HepG2 (cell line): ENCODE measurements around the gene PHKG2. TPM values are rescaled to one million over a fixed set of nuclear protein-coding genes. Genes with fewer than 3 reads are reported as not detected.

Experiments
- ATAC-seq: fragments of 200-7000 bp; cut with Tn5 transposase; 3 replicates; pipeline ENCODE4 v1.9.1; 2020; ENCODE audit warnings: mild to moderate bottlenecking, moderate library complexity
- BruUV-seq: library from RNA; stranded (reverse); fragments of 400-500 nt; replicated peaks from 2 replicates; lab custom pipeline; 2021; lab: Mats Ljungman, UMichigan
- CTCF ChIA-PET: fragments of 300-600 bp; formaldehyde crosslinking; extraction: SDS; loops from one replicate; lab custom pipeline; 2021; ENCODE audit warnings: low total read pairs, inconsistent platforms, low intra/inter-chr PET ratio; lab: Yijun Ruan, JAX
- POLR2A ChIA-PET: fragments of 350-600 bp; sonication (Branson Sonifier 250); formaldehyde crosslinking; loops from one replicate; lab custom pipeline; 2020; ENCODE audit warnings: antibody characterized with exemption, inconsistent platforms; lab: Yijun Ruan, JAX
- DNase-seq: peaks from one replicate; pipeline ENCODE4 v3.0.0-alpha.2; 2015; ENCODE audit warnings: low spot score
- FAIRE-seq: peaks from 3 replicates; lab custom pipeline; 2011; peaks lifted over from hg19 to GRCh38; lab: Jason Lieb, UNC
- H2AFZ ChIP-seq: one replicate; pipeline ENCODE4 v1.6.1; 2011; ENCODE audit warnings: low read length, inconsistent platforms
- H3K27ac ChIP-seq: fragments of 300-600 bp; 3 replicates; pipeline ENCODE4 v1.8.0; 2011; ENCODE audit warnings: mixed run types, mild to moderate bottlenecking, mixed read lengths, low read length, inconsistent platforms; ENCODE audit not compliant: insufficient read depth; ENCODE audit errors: extremely low read length
- H3K27me3 ChIP-seq, 2 experiments: fragments of 200-600 bp in 1 of 2; 2 replicates in 1 of 2; 3 replicates in 1 of 2; pipeline versions ENCODE4 v1.6.0 to v1.8.0; 2011; ENCODE audit warnings: low read length in 2 of 2, mild to moderate bottlenecking in 2 of 2, moderate library complexity in 2 of 2, inconsistent platforms in 1 of 2; ENCODE audit not compliant: insufficient read depth in 2 of 2, control insufficient read depth in 1 of 2
- H3K36me3 ChIP-seq, 2 experiments: fragments of 200-600 bp in 1 of 2; replicated peaks in 1 of 2; 2 replicates in 1 of 2; 3 replicates in 1 of 2; pipeline versions ENCODE4 v1.5.1 to v1.8.0; 2011; ENCODE audit warnings: low read length in 2 of 2, inconsistent platforms in 1 of 2; ENCODE audit not compliant: insufficient read depth in 2 of 2, control insufficient read depth in 1 of 2
- H3K4me1 ChIP-seq: 2 replicates; pipeline ENCODE4 v1.5.1; 2012; ENCODE audit warnings: low read length, inconsistent platforms; ENCODE audit not compliant: insufficient read depth
- H3K4me2 ChIP-seq: 2 replicates; pipeline ENCODE4 v1.6.0; 2011; ENCODE audit warnings: low read depth, low read length, inconsistent platforms
- H3K4me3 ChIP-seq, 3 experiments: fragments of 200-600 bp in 1 of 3; sonication (generic), shearing (Covaris generic) in 1 of 3; replicated peaks in 1 of 3; 2 replicates each; pipeline ENCODE4 v1.5.1; 2011 to 2016; ENCODE audit warnings: low read length in 3 of 3, inconsistent platforms in 2 of 3, low read depth in 2 of 3, mild to moderate bottlenecking in 2 of 3, control low read depth in 1 of 3, mixed read lengths in 1 of 3; ENCODE audit not compliant: insufficient read depth in 1 of 3
- H3K79me2 ChIP-seq: one replicate; pipeline ENCODE4 v1.6.1; 2011; ENCODE audit warnings: low read length, inconsistent platforms; ENCODE audit not compliant: insufficient read depth
- H3K9ac ChIP-seq: 2 replicates; pipeline ENCODE4 v1.6.0; 2011; ENCODE audit warnings: mild to moderate bottlenecking, low read depth, low read length, inconsistent platforms; ENCODE audit not compliant: insufficient read depth
- H3K9me3 ChIP-seq: 2 replicates; pipeline ENCODE4 v1.5.1; 2012; ENCODE audit warnings: mild to moderate bottlenecking, low read length
- H4K20me1 ChIP-seq: 2 replicates; pipeline ENCODE4 v1.6.0; 2011; ENCODE audit warnings: inconsistent platforms, mild to moderate bottlenecking, low read length, moderate library complexity; ENCODE audit not compliant: insufficient read depth
- MXD3 ChIP-seq: IDR thresholded peaks from 2 replicates; pipeline ENCODE4 v1.6.1; 2016; ENCODE audit warnings: mild to moderate bottlenecking, missing biosample characterization, missing genetic modification reagents
- USF2 ChIP-seq, 2 experiments: sonication (generic) in 1 of 2; formaldehyde crosslinking in 1 of 2; IDR thresholded peaks; 2 replicates each; pipeline versions ENCODE4 v1.5.1 to v1.6.1; 2011 to 2020; ENCODE audit warnings: borderline replicate concordance in 1 of 2, low read depth in 1 of 2, low read length in 1 of 2, mild to moderate bottlenecking in 1 of 2, missing genetic modification reagents in 1 of 2, moderate library complexity in 1 of 2
- ZNF674 ChIP-seq: sonication (generic); formaldehyde crosslinking; IDR thresholded peaks from 2 replicates; pipeline ENCODE4 v1.5.0; 2020; ENCODE audit warnings: low read depth, mild to moderate bottlenecking, missing genetic modification reagents
- WGBS: methylation state at CpG from one replicate; pipeline ENCODE4 v1.1.6; 2017; ENCODE audit warnings: low lambda C conversion rate; 5-methylcytosine and 5-hydroxymethylcytosine counted together
- in situ Hi-C: cut with HindIII; loops from 2 replicates; pipeline ENCODE4 v1.10.0; 2017; ENCODE audit warnings: low pct_unique_long_range_greater_than_20kb; ENCODE audit not compliant: extremely low pct_ligation_motif_present
- intact Hi-C: fragments of 100-400 bp; cut with micrococcal nuclease; formaldehyde crosslinking; loops from one replicate; pipeline ENCODE4 v1.10.0; 2022; ENCODE audit not compliant: unreplicated experiment
- polyA plus RNA-seq, 8 experiments: library from polyadenylated mRNA; depleted of rRNA in 3 of 8; stranded (reverse) in 7 of 8; unstranded in 1 of 8; fragments of >200 nt; fragmentation: Illumina TruSeq in 4 of 8; extraction: Trizol in 4 of 8; gene quantifications; 2 replicates each; pipeline versions ENCODE4 v1.2.1 to v1.2.3, GENCODE V29; 2011 to 2016; ENCODE audit warnings: low read depth in 4 of 8, missing spikeins in 1 of 8, mixed read lengths in 1 of 8; ENCODE audit not compliant: insufficient read depth in 1 of 8
- total RNA-seq, 5 experiments: library from RNA; depleted of rRNA; stranded (reverse); fragments of >200 nt; fragmentation: Illumina TruSeq; extraction: Trizol; gene quantifications; 2 replicates each; pipeline ENCODE4 v1.2.3, GENCODE V29; 2016; ENCODE audit warnings: low read depth in 1 of 5

PHKG2 gene
- total and polyA plus RNA-seq, 2 of the 13 experiments (the other 11 are each of a cell fraction or from before 2014, with no cell fraction given), result 37.4 to 42.1 TPM

- no peak for TF ChIP-seq ZNF674
Observed at GRCh38 chr16:30766933-30767284, 18.7 kb downstream of the PHKG2 start (continued).

DNA sequence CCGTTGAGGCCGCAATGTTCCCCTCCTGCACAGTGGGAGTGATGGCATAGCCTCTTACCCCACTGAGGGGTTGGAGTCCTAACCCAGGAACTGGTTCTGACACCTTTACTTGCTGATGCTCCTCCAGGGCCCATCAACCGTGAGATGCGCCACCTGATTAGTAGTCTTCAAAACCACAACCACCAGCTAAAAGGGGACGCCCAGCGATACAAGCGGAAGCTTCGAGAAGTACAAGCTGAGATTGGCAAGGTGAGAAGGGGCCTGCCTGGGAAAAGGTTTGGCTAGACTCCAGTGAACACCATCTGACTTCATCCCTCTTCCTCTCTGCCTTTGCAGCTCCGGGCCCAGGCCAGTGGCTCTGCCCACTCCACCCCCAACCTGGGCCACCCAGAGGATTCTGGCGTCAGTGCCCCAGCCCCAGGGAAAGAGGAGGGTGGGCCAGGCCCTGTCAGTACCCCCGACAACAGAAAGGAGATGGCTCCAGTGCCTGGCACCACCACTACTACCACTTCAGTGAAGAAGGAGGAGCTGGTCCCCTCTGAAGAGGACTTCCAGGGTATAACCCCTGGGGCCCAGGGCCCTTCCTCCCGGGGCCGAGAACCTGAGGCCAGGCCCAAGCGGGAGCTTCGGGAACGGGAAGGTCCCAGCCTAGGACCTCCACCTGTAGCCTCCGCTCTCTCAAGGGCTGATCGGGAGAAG, 19.7 kb downstream of the PHKG2 start:
- TF ChIP-seq USF2 (IDR thresholded peaks at IDR 0.05; ENCODE audit: low read depth, low read length), result no peak
- no peak for TF ChIP-seq USF2 (CRISPR knock-in tag; IDR thresholded peaks at IDR 0.05; ENCODE audit: borderline replicate concordance)
- TF ChIP-seq MXD3 (CRISPR knock-in tag), result 0 out of 2 replicates have a peak, but pooled peaks have one; percentile 12
- Histone ChIP-seq H2AFZ (no peak overlapping the region), H3K4me1 (peaks cover 16% of the 10 kb centered on the region), H3K4me3 (no peak overlapping the region), H3K79me2 (peaks cover 12% of the 10 kb centered on the region), H3K27ac (no peak overlapping the region), H4K20me1 (no peaks in the 10 kb centered on the region), H3K36me3 (peaks cover 67 to 88% of the 10 kb centered on the region in 2 experiments), H3K27me3 (no peaks in the 10 kb centered on the region; a peak in 1 of 5 replicates), H3K9me3 (no peaks in the 10 kb centered on the region), H3K9ac (no peak overlapping the region), H3K4me2 (no peak overlapping the region)
- in situ Hi-C loops, result no loop called here
- POLR2A ChIA-PET, result interaction anchor here (4.3 kb wide), 1 partner anchor 20 kb away, joined by 18 read pairs; the partner anchor contains the start of gene PHKG2
- DNase-seq (no peak), ATAC-seq (no peak), FAIRE-seq (no peak)
- intact Hi-C loops, result no loop called here
- 97% methylated on average over 17 of the region's 18 CpGs for WGBS
- BruUV-seq, result no TSS peak
- CTCF ChIA-PET, result no interaction called here
